NCI-H446 treated with DMSO at 0.1 percent for 48 hours (cell line): ENCODE measurements around the gene DEPP1.
A peak's percentile ranks its signal among the peaks of the same experiment; 100 is the strongest.
"Not testable (repeated sequence)": the region's sequence is repeated elsewhere in the genome, so short reads cannot be mapped to it uniquely, and the experiment has no call there.

ENCODE experiments used
- DNase-seq: peaks from one replicate; lab custom pipeline; 2025; lab: John Stamatoyannopoulos, UW

Gene DEPP1

GRCh38 chr10:44978570-44979280 lies at the start of gene DEPP1:
Gene DEPP1, minus strand, starts transcription at chr10:44978809. Its CDS starts 779 bp downstream, at chr10:44978030.
- DNase-seq: peak; percentile 76

DNA sequence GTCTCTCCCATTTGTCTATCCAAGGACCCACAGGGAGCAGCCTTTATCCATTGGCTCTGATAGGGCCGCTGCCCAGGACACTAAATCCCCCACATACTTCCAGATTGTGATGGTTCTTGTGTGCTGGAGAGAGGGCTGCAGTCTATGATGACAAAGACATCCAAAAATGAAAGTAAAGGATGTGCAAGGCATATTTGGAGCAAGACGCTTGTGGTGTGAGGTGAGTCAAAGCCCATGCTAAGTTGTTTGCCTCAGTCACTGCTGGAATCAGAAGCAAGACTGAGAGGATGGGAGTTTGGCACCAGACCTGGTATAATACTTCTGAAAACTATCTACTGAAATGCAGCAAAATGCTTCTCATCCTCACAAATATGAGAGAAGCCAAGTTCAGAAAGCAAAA lies 44.8 kb upstream of the DEPP1 start:
- DNase-seq: no peak

GRCh38 chr10:45015590-45015989 lies 37.0 kb upstream of the DEPP1 start:
- no peak for DNase-seq

- not testable (repeated sequence) for DNase-seq
Observed at GRCh38 chr10:45014557-45014956, 35.9 kb upstream of the DEPP1 start.

DNA sequence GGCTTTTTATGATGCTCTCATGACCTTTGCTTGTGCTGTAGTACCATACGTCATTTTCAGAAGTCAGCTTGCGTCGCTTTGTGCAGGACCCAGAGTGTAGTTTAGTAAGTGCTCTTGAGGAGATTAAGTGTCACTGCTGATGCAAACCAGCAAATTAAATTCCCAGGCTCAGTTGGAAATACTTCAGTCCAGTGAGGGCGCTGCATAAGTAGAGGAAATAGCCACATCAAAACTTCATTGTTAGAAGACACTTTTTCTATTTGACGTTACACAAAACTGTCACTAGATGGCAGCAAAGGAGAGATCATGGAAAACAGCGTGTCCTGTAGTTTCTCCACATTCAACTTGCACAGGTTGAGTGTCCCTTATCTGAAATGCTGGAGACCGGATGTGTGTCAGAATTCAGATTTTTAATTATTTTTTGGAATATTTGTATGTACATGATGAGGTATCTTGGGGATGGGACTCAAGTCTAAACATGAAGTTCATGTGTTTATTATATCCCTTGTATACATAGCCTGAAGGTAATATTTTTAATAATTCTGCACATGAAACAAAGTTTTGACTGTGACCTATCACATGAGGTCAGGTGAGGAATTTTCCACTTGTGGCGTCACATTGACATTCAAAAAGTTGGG lies 30.0 kb upstream of the DEPP1 start:
- peak; percentile 23 for DNase-seq

DNA sequence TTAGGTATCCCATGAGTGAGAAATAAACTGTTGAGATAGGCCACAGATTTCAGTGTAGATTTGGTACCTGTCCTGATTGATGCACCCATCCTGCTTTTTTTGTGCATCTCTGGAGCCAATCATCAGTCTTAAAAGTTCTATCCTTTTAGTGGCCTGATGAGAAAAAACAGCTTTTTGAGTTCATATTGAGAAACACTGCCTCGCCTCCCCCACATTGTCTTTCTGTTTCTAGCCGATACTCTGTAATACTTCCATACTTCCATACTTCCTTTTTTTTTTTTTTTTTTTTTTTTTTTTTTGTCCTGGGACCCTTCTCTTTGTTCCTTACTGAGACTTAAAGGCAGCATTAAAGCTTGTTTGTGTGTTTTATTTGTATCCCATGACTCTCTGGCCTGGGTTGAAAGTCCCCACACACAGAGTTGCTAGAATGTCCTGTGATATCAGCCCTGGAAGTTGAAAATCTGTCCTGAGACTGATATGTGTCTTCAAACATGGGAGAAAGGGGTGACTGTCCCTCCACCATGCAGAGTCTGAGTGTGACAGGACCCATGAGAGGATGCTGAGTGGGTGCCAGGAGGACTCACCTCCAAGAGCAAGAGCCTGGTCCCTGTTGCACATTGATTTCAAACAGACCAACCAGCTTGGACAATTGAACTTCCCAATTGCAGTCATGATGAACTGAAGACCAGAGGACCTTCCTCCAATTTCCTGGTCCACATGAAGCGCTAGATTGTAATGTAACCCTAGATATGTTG lies 27.8 kb upstream of the DEPP1 start:
- DNase-seq: no peak

GRCh38 chr10:45005284-45005683 lies 26.7 kb upstream of the DEPP1 start:
- no peak for DNase-seq

DNA sequence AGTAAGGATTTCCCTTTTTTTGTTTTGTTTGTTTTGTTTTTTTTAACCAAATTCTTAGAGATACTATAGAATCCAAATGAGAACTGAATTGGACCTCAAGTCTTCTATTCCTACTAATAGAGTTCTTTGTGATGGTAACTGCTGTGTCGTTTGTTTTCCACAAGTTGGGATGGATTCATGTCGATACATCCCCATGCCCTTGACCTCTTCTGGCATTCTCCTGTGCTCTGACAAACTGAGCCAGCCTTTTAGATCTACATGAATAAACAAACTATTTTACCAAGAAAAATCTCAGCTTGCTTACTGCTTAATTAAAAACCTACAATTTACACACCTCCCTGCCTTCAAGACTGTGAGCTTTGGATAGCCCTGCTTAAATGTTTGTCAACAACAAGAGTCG lies 26.1 kb upstream of the DEPP1 start:
- no peak for DNase-seq

DNA sequence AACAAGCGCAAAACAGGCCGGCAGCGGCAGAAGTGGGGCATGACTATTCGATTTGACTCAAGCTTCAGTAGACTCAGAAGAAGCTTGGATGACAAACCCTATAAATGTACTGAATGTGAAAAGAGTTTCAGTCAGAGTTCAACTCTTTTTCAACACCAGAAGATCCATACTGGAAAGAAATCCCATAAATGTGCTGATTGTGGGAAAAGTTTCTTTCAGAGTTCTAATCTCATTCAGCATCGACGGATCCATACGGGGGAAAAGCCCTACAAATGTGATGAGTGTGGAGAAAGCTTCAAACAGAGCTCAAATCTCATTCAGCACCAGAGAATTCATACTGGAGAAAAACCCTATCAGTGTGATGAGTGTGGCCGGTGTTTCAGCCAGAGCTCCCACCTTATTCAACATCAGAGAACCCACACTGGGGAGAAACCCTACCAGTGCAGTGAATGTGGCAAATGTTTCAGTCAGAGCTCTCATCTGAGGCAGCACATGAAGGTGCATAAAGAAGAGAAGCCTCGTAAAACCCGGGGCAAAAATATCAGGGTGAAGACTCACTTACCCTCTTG lies 24.9 kb upstream of the DEPP1 start:
- no peak for DNase-seq

DNA sequence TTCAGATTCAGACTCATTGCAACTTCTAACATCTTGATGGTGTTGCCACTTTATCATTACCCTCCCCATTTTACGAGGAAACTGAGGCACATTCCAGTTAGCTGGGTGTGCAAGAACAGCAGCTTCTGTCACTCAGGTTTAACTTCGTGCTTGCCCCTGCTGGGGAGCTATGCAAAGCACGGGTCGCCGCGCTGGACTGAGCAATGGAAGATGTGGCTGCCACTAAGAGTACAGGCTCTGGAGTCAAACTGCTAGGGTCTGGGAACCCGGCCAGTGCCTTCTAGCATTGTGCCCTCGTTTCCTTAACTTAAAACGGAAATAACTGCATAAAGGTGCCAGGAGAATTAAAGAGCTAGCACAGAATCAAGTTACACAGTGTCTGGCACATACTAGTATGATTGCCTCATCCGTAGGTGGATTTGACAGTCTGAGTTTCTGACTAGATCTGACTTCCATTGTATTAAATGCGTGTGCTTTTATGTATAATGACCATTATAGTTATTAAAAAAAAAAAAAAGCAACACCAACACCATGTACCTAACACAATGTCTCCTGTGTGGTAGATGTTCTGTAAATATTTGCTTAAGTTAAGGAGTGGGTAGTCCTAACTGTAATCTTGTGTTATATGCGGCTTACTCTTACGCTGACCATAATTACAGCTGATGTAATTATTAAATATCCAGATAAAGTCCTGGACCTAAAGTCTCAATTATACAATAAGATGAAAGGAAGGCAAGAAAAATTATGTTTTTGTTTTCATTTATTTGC lies 23.0 kb upstream of the DEPP1 start:
- DNase-seq: peak; percentile 22

- DNase-seq: peak; percentile 21
Observed at GRCh38 chr10:45000752-45001380, 22.3 kb upstream of the DEPP1 start, which contains the start of gene ZNF22. Gene ZNF22, plus strand, starts transcription at chr10:45000923. Its CDS starts 2,446 bp downstream, at chr10:45003369.

DNA sequence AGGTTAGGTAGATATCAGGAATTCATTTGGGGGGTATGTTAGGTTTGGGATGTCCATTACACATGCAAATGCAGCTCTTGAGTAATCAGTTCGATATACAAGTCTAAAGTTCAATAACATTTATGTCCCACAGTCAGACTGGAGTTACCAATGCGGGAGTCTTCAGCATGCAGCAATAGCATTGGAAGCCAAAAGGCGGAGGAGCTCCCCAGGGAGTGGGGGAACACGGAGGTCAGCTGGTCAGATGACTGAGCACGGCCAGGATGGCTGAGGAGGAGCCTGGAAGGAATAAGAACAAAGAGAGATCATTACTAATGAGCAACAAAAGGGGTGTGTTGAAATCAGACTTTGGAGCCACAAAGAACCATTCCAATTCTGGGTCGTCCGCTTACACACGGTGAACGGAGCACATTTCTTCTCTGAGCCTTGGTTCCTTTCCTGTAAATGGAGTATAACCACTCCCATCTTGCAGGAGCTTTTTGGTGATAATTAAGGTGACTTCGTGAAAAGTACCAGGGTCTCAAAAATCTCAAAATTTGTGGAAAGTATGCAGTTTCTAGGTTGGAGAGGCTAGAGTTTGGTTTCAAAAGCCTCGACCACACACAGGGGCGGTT lies 21.6 kb upstream of the DEPP1 start:
- DNase-seq: no peak

- no peak for DNase-seq
Observed at GRCh38 chr10:44998146-44998631, 19.6 kb upstream of the DEPP1 start.

DNA sequence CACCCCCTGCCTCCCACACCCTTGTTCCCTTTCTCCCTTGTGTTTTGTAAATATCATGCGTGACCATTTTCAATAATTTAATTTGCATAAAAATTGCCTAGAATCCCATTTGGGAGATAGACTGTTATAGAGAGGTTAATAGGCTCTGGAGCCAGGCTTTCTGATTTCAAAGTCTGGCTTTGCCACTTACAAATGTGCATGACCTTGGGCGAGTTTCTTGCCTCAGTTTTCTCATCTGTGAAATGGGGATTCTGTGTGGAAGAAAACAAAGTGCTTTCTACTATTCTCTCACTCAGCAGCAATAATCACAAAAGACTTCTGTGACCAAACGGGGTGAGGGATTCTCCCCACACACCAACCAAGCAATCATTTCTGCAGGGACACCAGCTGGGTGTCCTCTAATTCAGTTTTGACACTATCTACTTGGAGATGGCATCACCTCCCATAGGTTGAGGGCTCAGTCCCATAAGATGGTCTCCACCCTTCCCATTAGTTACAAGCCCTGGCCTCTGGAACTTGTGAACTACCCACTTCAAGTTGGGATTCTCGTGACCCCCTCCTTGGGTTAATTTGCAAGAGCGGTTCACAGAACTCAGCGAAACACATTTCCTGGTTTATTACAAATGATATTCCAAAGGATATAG lies 18.6 kb upstream of the DEPP1 start:
- no peak for DNase-seq

GRCh38 chr10:44995914-44996669 lies 17.5 kb upstream of the DEPP1 start:
- DNase-seq: no peak

DNA sequence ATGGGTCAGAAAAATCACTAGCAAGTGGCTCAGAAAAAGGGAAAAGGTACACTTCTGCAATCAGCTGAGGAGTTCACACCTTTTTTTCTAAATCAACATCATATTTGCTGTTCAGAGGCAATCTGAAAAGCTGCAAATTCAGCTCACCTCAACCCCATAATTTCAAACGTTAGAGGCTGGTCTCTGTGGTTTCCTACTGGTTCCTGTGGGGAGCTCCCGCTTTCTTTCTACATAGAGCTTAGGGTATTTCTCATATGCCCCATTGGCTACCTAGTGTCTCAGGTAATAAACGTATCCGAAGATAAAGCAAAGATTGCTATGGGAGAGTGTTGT lies 16.9 kb upstream of the DEPP1 start:
- DNase-seq: no peak

DNA sequence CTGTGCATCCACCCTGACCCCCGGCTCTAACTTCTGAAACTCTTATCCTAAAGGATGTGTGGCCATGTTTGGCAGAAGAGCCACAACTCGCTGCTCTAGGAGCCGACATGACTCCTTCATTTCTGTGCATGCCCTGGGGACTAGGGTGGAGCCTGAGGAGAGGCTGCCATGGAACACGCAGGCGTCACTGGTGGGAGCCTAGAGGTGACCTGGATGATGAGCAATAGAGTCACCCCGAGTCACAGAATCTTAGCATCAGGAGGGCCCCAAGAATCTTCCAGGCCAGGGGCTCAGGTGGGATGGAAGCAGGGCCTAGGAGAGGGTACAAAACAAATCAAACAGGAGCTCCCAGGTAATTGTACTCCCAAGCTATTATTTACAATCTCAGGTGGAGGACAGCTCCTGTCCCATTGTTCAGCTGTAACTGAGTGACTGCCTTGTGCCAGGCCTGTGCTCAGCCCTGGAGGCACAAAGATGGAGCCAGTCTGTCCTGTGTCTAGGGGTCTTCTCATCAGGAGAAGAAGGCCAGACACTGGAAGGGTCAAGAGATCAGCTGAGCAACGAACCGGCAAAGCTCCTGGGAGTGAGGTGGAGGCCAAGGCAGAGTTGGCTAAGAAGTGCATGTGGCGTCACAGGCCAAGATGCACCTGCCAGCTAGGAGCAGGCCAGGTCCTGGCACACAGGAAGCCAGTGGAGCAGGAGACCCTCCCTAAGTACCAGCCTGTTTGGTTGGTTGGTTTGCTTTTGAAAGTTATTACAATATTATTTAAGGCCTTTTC lies 16.3 kb upstream of the DEPP1 start:
- DNase-seq: no peak

- DNase-seq: no peak
Observed at GRCh38 chr10:44993922-44994751, 15.5 kb upstream of the DEPP1 start.
